Calu3 (cell line): ENCODE results near the gene BOLL. TPM values are rescaled to one million over a fixed set of nuclear protein-coding genes. Genes with fewer than 3 reads are reported as not detected.

Experiments
- BruUV-seq: library from RNA; stranded (reverse); fragments of 400-500 nt; replicated peaks from 2 replicates; lab custom pipeline; 2021; lab: Mats Ljungman, UMichigan
- CTCF ChIA-PET: fragments of 300-600 bp; sonication (Branson Sonifier 250); formaldehyde crosslinking; loops from one replicate; lab custom pipeline; 2022; ENCODE audit warnings: antibody characterized with exemption; lab: Charles Lee
- DNase-seq: peaks from one replicate; pipeline ENCODE4 v3.0.0; 2022
- H3K27ac Mint-ChIP-seq: one replicate; pipeline ENCODE4 v1.8.0; 2022; ENCODE audit warnings: mixed read lengths; ENCODE audit not compliant: unreplicated experiment
- H3K27me3 Mint-ChIP-seq: one replicate; pipeline ENCODE4 v1.8.0; 2022; ENCODE audit warnings: mixed read lengths; ENCODE audit not compliant: unreplicated experiment
- H3K36me3 Mint-ChIP-seq: one replicate; pipeline ENCODE4 v1.8.0; 2022; ENCODE audit warnings: mild to moderate bottlenecking, moderate library complexity, mixed read lengths; ENCODE audit not compliant: insufficient read depth, unreplicated experiment
- H3K4me1 Mint-ChIP-seq: one replicate; pipeline ENCODE4 v1.8.0; 2022; ENCODE audit warnings: mild to moderate bottlenecking, low read depth, mixed read lengths; ENCODE audit not compliant: unreplicated experiment
- H3K4me3 Mint-ChIP-seq: one replicate; pipeline ENCODE4 v1.8.0; 2022; ENCODE audit warnings: mild to moderate bottlenecking, low read depth, moderate library complexity, mixed read lengths; ENCODE audit not compliant: unreplicated experiment
- H3K9me3 Mint-ChIP-seq: one replicate; pipeline ENCODE4 v1.8.0; 2022; ENCODE audit warnings: low read depth, mixed read lengths; ENCODE audit not compliant: unreplicated experiment
- CTCF ChIP-seq: fragments of 200-600 bp; IDR thresholded peaks from one replicate; pipeline ENCODE4 v1.8.0; 2022; ENCODE audit warnings: antibody characterized with exemption; ENCODE audit not compliant: unreplicated experiment
- intact Hi-C: fragments of 100-400 bp; cut with micrococcal nuclease; formaldehyde crosslinking; loops from one replicate; pipeline ENCODE4 v1.10.0; 2022; ENCODE audit not compliant: unreplicated experiment
- total RNA-seq: library from RNA; stranded (reverse); gene quantifications from 2 replicates; pipeline ENCODE4 v1.2.3, GENCODE V29; 2022

The BOLL gene
- total RNA-seq, 1 experiment from 2014 or later, result not detected

DNA sequence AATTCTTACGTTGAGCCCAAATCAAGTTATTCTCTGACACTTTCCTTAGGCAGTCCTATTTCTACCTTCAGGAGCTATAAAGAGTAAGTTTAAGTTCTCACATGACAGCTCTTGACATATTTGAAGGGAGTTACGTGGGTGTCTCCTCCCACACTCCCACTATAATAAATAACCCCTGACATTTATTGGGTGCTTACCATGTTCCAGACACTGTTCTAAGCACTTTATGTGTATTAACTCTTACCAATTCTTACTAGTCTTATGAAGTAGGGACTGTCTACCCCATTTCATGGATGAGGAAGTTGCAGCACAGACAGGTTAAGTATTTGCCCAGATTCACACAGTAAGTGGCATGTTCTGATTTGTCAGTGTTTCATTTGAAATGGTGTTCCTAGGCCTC lies 37.2 kb upstream of the BOLL start:
- Mint-ChIP-seq H3K4me3 (no peak overlapping the region), H3K36me3 (no peaks in the 10 kb centered on the region), H3K9me3 (no peaks in the 10 kb centered on the region), H3K27ac (no peak overlapping the region), H3K27me3 (peaks cover 22% of the 10 kb centered on the region), H3K4me1 (no peaks in the 10 kb centered on the region)
- CTCF ChIA-PET, result no interaction called here
- no peak for TF ChIP-seq CTCF
- DNase-seq, result no peak
- intact Hi-C loops, result no loop called here
- no TSS peak for BruUV-seq

DNA sequence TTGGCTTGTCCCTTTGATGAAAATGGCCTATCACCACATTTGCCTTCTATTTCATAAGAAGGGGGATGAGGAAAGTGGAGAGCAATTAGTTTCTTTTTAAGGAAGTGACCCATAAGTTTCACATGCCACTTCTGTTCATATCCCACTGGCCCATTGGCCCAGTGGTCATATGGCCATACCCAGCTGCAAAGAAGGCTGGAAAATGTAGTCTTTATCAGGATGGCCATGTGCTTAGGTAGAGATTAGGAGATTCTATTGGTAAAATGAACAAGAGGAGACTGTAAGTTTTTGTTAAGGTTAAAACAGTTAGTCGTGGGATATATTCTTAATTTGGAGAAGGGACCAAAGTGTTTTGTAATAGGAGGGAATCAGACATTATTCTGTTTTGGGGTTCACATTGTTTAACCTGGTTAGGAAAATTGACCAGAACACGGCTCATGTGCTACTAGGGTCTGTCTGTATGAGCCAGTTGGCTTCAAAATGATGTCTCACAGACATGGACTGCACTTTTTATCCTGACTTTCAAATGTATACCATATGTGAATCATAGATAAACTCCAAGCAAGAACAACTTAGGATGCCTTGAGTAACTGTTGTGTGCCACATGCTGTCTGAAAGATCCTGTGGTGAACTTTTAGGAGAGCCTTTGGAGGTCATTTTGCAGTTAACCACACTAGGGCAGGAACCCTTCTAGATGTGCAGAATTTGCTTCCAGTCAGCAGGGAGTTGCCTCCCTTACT lies 36.6 kb upstream of the BOLL start:
- intact Hi-C loops, result no loop called here
- Mint-ChIP-seq H3K27me3 (peaks cover 22% of the 10 kb centered on the region), H3K27ac (no peak overlapping the region), H3K36me3 (no peaks in the 10 kb centered on the region), H3K4me3 (no peak overlapping the region), H3K9me3 (no peaks in the 10 kb centered on the region), H3K4me1 (no peaks in the 10 kb centered on the region)
- CTCF ChIA-PET, result no interaction called here
- DNase-seq, result no peak
- TF ChIP-seq CTCF, result no peak
- BruUV-seq, result no TSS peak

- no peak for DNase-seq
- no peak overlapping the region for H3K27ac Mint-ChIP-seq
- no peaks in the 10 kb centered on the region for H3K36me3 Mint-ChIP-seq
- CTCF ChIA-PET, result no interaction called here
- intact Hi-C loops, result no loop called here
- no peaks in the 10 kb centered on the region for H3K9me3 Mint-ChIP-seq
- no peak overlapping the region for H3K4me3 Mint-ChIP-seq
- no peak for TF ChIP-seq CTCF
- H3K27me3 Mint-ChIP-seq, result peaks cover 24% of the 10 kb centered on the region
- BruUV-seq, result no TSS peak
- H3K4me1 Mint-ChIP-seq, result no peaks in the 10 kb centered on the region
Measured at GRCh38 chr2:197814526-197814925, 29.4 kb upstream of the BOLL start.

GRCh38 chr2:197813093-197813787 lies 28.1 kb upstream of the BOLL start:
- Mint-ChIP-seq H3K36me3 (no peaks in the 10 kb centered on the region), H3K9me3 (no peaks in the 10 kb centered on the region), H3K27ac (no peak overlapping the region), H3K4me3 (no peak overlapping the region), H3K27me3 (peaks cover 24% of the 10 kb centered on the region), H3K4me1 (no peaks in the 10 kb centered on the region)
- intact Hi-C loops, result no loop called here
- CTCF ChIA-PET, result interaction anchor here (0.6 kb wide), 1 partner anchor 483 kb away, joined by 4 read pairs; no protein-coding TSS in a partner anchor
- DNase-seq, result peak; percentile 11
- TF ChIP-seq CTCF, result peak; percentile 59
- no TSS peak for BruUV-seq
